ENCODE measurements around the gene RPH3AL. TPM values are rescaled to one million over a fixed set of nuclear protein-coding genes. Genes with fewer than 3 reads are reported as not detected.

Gene RPH3AL
- total and polyA plus RNA-seq, 10 of the 15 experiments (the other 5 are each of a cell fraction or from before 2014, with no cell fraction given), result 0.04 to 1.2 (median 0.47) TPM; not detected in 2

- TF ChIP-seq RELB (IDR thresholded peaks at IDR 0.05; ENCODE audit: low read depth) (no peak), E2F8 (IDR thresholded peaks at IDR 0.05; ENCODE audit: low read depth, partially characterized antibody) (no peak)
These were observed 68.5 kb downstream of the RPH3AL start (continued) for GRCh38 chr17:283911-284675.

GRCh38 chr17:282912-283882, 69.4 kb downstream of the RPH3AL start:
- TF ChIP-seq SKIL (IDR thresholded peaks at IDR 0.05; ENCODE audit: low read depth, poor library complexity, severe bottlenecking) (no peak), FOS (IDR thresholded peaks at IDR 0.05; ENCODE audit: borderline replicate concordance, extremely low read depth, insufficient read length) (no peak), GATAD2B (conservative IDR thresholded peaks at IDR 0.05; ENCODE audit: low read depth) (no peak), WRNIP1 (IDR thresholded peaks at IDR 0.05; ENCODE audit: borderline replicate concordance, low read depth, low read length) (no peak)
- Histone ChIP-seq H3K9me3 (replicated peaks; ENCODE audit: control insufficient read depth, insufficient read depth, low read length) (no peaks in the 10 kb centered on the region), H4K20me1 (ENCODE audit: control insufficient read depth, insufficient read depth) (no peaks in the 10 kb centered on the region), H3K79me2 (ENCODE audit: control insufficient read depth, insufficient read depth, low read length) (no peaks in the 10 kb centered on the region), H3K9ac (ENCODE audit: control insufficient read depth, insufficient read depth, low read length) (no peak overlapping the region), H3K4me3 (no peak overlapping the region), H3K4me1 (ENCODE audit: control insufficient read depth, insufficient read depth, low read length) (no peaks in the 10 kb centered on the region), H3K27ac (ENCODE audit: control insufficient read depth, insufficient read depth) (no peak overlapping the region), H3K4me2 (ENCODE audit: control insufficient read depth, insufficient read depth) (no peak overlapping the region), H3K36me3 (ENCODE audit: control insufficient read depth in 2 of 2, insufficient read depth in 2 of 2, low read length in 1 of 2) (no peaks in the 10 kb centered on the region), H3K27me3 (replicated peaks in 1 of 2; ENCODE audit: control insufficient read depth in 2 of 2, insufficient read depth in 2 of 2, low read length in 1 of 2) (no peaks in the 10 kb centered on the region), H2AFZ (ENCODE audit: control insufficient read depth, low read depth, low read length) (no peak overlapping the region)
- WGBS (ENCODE audit: insufficient coverage, insufficient replicate concordance, low lambda C conversion rate, missing lambda C conversion rate), result 34% methylated on average over 28 of the region's 28 CpGs
- intact Hi-C loops (cut with micrococcal nuclease; ENCODE audit: unreplicated experiment), result no loop called here
- DNase-seq (ENCODE audit: low read depth, low spot score), result no peak
- ChIA-PET POLR2A (no interaction called here), SMC1A (ENCODE audit: uncharacterized antibody, unreplicated experiment) (no interaction called here), CTCF (no interaction called here), RAD21 (ENCODE audit: unreplicated experiment) (no interaction called here)
- no peak for FAIRE-seq
- in situ Hi-C loops (cut with MboI), result no loop called here
- no TSS peak for BruUV-seq (replicated peaks)
- no peak for ATAC-seq
